Cerebellar cortex (tissue), 1 donor: ENCODE data around the gene PVR.
"Not testable (repeated sequence)": the region's sequence is repeated elsewhere in the genome, so short reads cannot be mapped to it uniquely, and the experiment has no call there.

Experiments
- DNase-seq: peaks from one replicate; pipeline ENCODE4 v3.0.0-alpha.2; 2015; ENCODE audit warnings: low spot score

PVR gene

DNA sequence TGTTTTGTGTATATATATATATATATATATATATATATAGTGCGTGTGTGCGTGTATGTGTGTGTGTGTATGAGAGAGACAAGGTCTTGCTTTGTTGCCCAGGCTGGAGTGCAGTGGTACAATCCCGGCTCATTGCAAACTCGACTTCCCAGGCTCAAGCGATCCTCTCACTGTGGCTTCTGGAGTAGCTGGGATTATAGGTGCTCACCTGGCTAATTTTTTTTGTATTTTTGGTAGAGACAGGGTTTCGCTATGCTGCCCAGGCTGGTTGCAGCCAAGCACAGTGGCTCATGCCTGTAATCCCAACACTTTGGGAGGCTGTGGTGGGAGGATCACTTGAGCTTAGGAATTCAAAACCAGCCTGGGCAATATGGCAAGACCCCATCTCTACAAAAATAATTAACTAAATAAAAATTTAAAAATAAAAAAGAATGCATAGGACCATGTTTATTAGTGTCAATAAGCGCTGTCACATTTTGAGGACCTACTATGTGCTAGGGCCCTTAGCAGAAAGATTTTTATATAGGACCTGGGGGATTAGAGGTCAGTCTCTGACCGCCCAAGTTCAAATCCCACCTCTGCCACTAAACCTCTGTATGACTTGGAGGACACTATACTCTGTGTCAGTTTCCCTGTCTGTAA is 1.8 kb downstream of the PVR start:
- DNase-seq = no peak

DNA sequence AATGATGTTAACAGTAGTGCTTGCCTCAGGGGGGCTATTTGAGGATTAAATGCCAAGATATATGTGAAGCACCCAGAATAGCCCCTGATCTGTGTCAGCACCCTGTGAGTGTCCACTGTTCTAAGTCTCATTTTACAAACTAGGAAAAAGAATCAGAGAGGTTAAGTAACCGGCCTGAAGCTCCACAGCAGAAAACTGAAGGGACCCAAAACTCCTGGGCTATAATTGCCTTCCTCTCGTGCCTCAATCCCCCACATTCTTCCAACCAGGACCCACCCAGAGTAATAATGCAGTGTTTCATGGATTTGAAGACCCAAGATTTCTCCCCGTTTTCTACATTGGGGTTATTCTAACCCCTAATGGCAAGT is 2.3 kb downstream of the PVR start:
- no peak for DNase-seq

DNA sequence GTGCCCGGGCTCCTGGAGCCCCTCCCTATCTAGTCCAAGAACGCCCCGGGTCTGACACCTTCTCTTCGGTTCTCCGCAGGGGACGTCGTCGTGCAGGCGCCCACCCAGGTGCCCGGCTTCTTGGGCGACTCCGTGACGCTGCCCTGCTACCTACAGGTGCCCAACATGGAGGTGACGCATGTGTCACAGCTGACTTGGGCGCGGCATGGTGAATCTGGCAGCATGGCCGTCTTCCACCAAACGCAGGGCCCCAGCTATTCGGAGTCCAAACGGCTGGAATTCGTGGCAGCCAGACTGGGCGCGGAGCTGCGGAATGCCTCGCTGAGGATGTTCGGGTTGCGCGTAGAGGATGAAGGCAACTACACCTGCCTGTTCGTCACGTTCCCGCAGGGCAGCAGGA is 3.4 kb downstream of the PVR start:
- no peak for DNase-seq

DNA sequence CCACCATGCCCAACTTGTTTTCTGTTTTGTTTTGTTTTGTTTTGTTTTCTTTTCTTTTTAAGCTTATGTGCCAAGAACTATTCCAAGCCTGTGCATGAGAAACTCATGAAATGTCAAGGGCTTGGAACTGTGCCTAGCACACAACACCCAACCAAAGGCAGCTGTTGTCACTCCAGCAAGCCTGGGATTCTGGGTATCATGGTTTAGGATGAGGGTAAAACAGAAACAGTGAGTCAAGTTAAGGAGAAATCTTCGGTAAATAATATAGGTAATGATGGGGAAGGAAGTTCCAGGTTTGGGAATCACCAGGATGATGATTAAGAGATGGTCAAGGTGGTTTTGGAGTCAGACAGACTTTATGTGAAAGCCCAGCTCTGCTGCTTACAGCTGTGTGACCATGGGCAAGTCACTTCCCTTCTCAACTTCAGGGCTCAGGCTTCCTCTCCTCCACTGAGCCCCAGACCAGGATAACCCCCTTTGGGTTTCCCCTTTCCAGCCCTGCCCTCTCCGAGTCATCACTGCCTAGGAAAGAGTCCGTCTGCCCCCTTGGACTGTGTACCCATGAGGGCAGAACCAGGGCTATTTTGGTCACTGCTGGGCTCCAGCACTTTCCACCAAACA is 5.0 kb downstream of the PVR start:
- DNase-seq = no peak

DNA sequence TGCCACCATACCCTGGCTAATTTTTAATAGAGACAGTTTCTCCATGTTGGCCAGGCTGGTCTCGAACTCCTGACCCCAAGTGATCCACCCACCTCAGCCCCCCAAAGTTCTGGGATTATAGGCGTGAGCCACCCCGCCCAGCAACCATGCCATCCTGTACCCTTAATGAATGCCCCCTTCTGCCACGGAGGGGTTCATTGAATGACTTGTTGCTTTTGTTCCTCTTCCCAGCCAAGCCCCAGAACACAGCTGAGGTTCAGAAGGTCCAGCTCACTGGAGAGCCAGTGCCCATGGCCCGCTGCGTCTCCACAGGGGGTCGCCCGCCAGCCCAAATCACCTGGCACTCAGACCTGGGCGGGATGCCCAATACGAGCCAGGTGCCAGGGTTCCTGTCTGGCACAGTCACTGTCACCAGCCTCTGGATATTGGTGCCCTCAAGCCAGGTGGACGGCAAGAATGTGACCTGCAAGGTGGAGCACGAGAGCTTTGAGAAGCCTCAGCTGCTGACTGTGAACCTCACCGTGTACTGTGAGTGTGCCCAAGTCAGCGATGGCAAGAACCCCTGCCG is 6.0 kb downstream of the PVR start:
- no peak for DNase-seq

DNA sequence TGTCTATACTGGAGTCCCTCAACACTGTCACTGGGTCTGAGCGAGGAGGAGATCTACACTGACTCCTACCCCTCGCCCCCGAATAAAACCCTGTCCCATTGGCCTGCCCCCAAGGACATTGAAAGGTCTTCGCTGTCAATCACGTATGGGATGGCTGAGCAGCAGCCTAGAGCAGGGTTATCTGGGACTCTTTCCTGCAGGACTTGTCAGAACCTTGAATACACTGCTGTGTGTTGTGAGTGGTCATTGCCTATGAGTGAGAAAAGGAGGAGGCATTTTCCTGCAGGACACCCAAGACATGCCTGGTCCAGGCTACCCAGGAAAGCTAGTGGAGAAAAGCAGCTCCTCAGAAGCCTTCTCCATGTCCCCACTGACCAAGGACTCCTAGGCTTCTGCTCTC is 9.6 kb downstream of the PVR start:
- DNase-seq = no peak

DNA sequence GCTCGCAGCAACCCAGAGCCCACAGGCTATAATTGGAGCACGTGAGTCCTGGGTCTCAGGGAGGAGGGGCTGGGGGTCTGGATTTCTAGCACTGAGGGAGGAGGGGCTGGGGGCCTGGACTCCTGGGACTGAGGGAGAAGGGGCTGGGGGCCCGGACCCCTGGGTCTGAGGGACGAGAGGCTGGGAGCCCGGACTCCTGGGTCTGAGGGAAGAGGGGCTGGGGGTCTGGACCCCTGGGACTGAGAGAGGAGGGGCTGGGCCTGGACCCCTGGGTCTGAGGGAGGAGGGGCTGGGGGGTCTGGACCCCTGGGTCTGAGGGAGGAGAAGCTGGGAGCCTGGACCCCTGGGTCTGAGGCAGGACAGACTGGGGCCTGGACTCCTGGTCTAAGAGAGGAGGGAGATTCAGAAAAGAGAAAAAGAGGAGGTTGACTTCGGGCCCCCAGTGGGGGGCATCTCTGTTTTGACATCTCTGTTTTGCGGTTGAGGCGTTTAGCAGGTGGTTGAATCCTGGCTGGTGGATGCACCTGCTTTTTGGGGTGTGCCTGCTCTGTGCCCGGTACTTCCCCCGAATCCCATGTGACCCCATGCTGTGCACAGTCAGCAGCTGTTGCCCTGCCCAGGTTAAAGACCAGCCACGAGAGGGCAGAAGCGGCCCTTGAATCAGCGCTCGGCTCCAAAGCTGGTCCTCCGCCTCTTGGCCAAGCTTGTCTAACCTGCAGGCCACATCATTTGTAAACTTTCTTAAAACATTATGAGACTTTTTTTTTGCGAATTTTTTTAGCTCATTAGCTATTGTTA is 10.5 kb downstream of the PVR start:
- DNase-seq = no peak

DNA sequence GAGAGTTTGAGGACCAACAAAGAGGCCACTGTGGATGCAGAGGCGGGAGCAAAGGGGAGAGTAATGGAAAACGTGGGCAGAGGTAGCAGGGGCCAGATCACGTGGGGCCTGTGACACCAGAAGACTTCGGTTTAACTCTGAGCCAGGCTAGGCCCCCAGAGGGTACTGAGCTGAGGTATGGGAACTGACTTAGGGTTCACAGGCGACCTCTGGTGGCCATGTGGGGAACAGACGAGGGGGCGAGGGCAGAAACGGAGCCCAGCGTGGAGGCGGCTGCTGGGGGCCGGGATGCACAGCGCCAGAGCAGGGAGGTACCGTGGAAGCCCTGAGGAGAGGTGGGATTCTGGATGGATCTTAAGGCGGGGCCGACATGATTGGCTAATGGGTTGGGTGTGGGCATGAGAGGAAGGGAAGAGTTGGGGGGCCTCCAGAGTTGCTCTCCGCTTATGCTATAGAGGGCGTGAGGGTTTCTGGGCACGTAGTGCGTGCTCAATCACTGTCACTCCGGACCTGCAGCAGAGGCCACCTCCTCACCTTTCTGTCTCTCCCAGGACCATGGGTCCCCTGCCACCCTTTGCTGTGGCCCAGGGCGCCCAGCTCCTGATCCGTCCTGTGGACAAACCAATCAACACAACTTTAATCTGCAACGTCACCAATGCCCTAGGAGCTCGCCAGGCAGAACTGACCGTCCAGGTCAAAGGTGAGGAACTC is 13.7 kb downstream of the PVR start:
- DNase-seq = peak; percentile 54

DNA sequence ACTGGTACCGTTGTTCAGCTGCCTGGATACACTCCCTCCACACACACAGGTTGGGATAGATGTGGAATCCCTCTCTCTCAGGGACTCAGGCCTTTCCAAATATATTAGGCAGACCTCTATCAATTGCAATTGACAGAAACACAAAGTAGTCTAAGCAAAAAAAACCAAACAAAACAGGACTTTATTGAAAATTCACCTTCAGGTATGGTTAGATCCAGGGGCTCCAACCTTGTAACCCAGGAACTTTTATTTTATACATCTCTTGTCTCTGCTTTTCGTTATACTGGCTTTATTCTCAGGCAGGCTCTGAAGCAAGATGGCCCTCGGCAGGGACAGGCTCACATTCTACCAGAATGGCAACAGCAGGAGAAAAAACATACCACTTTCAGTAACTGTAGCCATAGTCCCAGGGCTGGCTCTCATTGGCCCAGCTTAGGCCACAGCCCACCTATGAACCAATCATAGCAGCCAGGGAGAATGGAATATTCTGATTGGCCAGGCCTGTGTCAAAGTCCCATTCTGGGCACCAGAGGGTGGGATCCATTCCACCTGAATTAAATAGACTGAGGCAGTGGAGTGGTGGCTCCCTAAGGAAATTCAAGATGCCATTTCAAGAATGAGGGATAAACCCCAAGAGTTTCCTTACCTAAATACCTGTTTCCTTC is 14.5 kb downstream of the PVR start:
- DNase-seq = no peak

DNA sequence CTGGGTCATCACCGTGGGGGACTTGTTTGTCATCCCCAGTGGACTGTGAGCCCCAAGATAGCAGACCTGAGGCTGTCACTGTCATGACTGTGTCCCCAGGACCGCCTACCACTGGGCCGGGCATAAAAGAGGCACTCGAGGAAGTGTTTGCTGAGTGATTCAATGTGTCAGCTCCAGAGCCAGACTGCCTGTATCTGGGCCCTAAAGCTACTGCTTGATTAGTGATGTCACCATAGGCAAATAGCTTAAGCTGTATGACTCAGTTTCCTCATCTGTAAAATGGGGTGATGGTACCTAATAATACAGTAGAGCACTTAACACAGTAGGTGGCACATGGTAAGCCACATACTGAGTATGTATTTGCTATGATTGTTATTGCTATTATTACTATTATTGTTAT is 16.4 kb downstream of the PVR start:
- no peak for DNase-seq

DNA sequence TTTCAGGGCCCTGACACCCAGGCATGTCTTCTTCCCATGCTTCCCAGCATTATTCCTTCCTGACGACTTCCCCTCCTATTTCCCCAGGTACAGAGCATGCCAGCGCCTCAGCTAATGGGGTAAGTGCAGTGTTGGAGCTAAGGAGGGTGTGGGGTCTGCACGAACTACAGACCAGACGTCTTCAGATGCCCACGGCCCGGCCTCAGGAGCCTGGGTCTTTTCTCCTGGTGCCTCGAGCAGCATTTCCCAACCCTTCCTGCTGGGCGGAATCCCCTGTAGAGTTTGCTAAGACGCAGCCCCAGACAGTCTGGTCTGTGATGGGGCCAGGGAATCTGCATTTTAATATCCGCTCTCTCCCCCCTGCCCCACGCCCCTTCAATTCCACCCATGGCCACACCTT is 17.5 kb downstream of the PVR start:
- no peak for DNase-seq

DNA sequence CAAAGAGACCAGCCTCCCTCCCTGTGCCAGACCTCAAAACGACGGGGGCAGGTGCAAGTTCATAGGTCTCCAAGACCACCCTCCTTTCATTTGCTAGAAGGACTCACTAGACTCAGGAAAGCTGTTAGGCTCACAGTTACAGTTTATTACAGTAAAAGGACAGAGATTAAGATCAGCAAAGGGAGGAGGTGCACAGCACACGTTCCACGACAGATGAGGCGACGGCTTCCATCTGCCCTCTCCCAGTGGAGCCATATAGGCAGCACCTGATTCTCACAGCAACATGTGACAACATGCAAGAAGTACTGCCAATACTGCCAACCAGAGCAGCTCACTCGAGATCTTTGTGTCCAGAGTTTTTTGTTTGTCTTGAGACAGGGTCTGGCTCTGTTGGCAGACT is 18.2 kb downstream of the PVR start:
- no peak for DNase-seq

DNA sequence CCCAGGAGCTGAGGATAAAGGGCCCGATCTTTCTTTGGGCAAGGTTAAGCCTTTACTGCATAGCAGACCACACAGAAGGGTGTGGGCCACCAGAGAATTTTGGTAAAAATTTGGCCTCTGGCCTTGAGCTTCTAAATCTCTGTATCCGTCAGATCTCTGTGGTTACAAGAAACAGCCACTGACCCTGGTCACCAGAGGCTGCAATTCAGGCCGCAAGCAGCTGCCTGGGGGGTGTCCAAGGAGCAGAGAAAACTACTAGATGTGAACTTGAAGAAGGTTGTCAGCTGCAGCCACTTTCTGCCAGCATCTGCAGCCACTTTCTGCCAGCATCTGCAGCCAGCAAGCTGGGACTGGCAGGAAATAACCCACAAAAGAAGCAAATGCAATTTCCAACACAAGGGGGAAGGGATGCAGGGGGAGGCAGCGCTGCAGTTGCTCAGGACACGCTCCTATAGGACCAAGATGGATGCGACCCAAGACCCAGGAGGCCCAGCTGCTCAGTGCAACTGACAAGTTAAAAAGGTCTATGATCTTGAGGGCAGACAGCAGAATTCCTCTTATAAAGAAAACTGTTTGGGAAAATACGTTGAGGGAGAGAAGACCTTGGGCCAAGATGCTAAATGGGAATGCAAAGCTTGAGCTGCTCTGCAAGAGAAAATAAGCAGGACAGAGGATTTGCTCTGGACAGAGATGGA is 19.1 kb downstream of the PVR start:
- DNase-seq = no peak

DNA sequence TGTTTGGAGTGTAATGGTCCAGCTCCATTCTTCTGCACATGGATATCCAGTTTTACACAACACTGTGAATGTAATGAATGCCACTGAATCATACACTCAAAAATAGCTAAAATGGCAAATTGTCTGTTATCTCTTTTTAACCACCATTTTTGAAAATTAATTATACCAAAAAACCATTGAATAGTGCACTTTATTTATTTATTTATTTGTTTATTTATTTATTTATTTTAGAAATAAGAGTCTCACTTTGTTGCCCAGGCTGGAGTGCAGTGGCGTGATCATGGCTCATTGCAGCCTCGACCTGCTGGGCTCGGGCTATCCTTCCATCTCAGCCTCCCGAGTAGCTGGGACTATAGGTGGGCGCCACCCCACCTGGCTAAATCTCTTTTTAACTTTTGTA is 20.3 kb downstream of the PVR start:
- no peak for DNase-seq

DNA sequence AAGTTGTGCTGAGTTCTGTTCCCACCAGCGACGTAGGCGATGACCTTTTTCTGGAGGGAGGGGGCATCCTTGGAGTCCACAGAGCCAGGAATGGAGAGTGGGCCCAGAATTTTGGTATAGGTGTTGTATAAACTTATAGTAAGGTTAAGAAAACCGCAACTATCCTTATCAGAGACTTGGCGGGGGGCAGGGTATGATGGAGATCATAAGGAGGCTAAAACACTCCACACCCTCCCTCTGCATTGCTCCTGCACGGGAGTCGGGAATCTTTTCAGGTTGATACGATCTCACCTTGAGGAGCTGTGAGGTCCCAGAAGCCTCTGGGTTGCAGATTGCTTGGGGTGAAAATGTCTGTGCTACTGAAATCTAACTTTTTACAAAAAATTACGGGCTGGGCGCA is 21.3 kb downstream of the PVR start:
- no peak for DNase-seq

DNA sequence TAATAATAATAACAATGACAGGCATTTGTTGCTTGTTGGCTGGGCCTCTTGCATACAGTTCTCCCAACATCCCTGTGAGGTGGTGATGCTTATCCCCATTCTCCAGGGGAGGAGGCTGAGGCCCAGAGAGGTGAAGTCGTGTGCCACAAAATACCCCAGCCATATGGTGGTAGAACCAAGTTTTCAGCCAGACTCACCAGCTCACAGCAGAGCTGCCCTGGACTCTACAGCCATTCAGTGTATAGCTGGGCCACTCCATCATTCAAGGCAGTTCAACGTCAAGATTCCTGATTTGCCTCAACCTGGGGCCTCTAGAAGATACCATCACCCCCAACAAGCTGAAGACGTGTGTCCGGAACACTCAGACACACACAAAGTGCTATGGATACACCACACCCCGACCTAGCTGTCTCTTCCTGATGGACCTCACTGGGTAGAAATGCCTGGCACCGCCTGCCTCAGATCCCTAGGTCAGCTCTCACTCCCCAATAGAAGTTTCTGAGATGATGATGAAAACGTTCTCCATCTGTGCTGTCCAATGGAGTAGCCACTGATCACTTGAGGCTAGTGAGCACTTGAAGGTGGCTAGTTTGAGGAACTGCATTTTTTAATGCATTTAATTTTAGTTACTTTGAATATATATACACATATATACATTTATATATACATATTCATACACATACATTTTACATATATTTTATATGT is 23.3 kb downstream of the PVR start:
- no peak for DNase-seq

DNA sequence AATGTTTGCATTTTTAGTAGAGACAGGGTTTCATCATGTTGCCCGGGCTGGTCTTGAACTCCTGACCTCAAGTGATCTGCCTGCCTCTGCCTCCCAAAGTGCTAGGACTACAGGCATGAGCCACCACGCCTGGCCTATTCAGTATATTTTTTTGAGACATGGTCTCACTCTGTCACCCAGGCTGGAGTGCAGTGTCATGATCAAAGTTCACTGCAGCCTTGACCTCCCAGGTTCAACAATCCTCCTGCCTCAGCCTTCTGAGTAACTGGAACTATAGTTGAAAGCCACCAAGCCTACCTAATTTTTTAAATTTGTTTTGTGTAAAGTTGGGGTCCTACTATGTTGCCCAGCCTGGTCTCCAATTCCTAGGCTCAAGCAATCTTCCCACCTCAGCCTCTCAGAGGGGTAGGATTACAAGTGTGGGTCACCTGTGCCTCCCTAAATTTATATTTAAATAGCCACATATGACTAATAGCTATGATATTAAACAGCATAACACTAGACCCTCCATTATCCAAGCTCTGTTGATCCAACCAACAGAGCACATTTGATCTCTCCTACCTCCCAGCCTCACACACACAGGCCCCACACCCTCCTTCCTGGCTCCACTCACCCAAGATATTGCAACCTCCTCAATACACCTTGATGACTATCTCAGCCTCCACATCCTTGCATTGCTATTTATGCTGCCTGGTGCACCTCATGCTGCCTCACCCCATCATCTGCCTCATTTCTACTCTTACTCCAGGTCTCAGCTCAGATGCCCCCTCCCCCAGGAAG is 25.5 kb downstream of the PVR start:
- DNase-seq = no peak

DNA sequence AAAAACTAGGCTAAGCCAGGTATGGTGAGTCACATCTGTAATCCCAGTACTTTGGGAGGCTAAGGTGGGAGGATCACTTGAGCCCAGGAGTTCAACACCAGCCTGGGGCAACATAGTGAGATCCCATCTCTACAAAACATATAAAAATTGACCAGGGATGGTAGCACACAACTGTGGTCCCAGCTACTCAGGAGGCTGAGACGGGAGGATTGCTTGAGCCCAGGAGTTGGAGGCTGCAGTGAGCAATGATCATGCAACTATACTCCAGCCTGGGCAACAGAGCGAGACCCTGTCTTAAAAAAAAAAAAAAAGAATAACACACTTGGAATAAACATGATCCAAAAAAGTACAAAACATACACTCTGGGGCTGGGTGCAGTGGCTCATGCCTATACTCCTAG is 26.3 kb downstream of the PVR start:
- not testable (repeated sequence) for DNase-seq

DNA sequence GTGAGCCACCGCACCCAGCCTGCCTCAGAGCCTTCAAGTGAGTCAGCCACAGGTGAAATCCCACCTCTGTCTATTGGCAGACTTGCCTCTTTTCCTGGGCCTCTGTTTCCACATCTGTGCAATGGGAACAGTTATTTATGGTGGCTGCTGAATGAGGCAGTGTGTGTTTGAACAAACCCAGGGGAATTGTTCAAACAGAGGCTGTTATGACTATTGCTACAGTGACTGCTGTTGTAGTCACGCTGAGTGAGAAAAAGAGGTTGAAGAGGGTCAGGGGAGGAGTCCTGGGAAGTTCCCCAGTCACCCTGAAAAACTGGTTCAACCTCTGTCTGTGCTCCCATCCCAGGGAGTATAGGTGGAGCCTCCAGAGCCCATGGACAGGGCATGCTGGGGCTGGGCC is 27.7 kb downstream of the PVR start, which contains the start of gene CEACAM19:
Gene CEACAM19, plus strand, starts transcription at position 83 of the 400 bp plus-strand sequence. CDS start 450 bp downstream, outside the sequence.
- no peak for DNase-seq

DNA sequence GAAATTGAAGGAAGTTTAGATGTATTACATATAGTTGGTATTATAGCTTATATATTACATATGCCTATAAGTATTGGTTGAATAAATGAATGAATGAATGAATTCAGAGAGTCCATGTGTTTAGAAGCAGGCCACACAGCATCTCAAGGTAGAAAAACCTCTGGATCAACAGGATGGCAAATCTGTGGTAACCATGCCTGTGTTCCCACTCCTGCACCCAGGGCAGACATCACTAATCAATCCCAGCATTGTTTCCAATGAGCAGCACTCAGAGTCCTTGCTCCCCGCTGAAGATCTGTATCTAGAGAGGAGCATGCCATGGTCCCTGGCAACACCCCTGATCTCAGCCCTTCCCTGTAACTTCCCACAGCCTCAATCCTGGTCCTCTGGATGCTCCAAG is 28.5 kb downstream of the PVR start:
- DNase-seq = no peak
